GM19452 (cell line): Measurements from ENCODE around the gene PTGS1.

ENCODE experiments used
- ATAC-seq: cut with Tn5 transposase; IDR thresholded peaks from one replicate; pipeline ENCODE4 v1.9.1; 2021; ENCODE audit not compliant: unreplicated experiment

Gene PTGS1

DNA sequence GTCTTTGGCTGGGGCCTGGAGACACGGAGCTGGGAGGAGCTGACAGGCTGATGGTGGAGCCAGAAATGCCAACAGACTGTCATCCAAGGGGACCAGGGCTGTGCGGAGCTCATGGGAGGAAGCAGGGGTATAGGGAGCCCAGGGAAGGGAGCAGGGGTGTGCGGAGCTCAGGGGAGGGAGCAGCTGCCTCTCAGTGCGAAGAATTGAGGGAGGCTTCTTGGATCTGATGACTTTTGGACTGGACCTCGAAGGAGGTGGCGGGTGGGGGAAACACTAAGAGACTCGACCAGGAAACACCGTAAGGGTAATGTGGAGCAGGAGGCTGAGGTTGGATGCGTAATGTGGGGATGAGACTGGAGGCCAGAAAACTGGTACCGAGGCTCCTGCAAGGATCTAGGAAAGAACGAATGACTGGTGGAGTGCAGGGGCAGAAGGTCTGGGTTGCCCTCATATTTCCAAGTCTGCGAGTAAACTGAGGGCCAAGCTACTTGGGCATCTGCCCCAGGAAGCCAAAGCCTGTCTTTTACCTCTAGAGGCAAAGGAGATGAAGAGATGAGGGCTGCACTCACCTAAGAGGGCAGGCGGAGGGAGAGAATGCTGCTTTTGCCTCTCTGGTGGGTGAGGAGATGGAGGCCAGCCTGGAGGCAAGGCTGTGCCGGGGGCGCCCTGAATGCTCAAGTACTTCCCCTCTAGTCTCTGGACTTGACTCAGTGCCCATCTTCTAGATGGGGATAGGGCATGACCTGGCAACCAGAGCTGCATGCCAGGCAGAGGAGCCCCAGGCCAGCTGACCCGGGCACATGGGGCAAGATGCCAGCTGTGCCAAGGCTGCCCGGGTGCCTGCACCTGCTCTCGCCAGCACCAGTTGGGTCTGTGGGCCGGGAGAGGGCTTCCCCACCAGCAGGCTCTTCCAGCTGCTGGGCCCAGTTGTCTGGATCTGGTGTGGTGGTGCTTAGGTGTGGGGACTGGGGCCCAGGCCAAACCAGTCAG, 2.3 kb downstream of the PTGS1 start:
- ATAC-seq: no peak

DNA sequence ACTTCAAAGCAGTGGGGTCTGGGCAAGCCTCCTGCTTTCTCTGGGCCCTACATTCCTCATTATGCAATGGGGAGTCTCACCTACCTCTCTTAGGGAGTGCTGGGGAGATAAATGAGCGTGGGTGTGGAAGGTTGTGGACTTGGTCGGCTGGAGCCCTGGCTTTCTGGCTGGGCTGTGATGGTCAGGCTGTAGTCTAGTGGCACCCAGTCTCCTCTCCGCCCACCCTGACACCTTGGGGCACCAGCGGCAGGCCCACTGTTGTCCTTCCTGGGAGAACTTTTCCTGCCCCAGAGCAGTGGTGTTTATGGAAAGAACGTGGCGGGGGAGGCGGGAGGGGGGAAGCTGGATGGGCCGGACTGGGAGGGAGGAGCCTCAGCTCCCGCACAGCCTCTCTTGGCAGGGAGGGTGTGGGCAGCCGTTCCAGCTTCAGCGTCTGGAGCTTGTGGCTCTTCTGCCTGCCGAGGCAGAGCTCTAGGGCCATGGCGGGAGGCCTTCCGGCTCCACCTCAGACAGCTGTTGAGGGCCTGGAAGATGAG, 4.1 kb downstream of the PTGS1 start:
- ATAC-seq: no peak

GRCh38 chr9:122376796-122377195, 6.0 kb downstream of the PTGS1 start:
- ATAC-seq: no peak

DNA sequence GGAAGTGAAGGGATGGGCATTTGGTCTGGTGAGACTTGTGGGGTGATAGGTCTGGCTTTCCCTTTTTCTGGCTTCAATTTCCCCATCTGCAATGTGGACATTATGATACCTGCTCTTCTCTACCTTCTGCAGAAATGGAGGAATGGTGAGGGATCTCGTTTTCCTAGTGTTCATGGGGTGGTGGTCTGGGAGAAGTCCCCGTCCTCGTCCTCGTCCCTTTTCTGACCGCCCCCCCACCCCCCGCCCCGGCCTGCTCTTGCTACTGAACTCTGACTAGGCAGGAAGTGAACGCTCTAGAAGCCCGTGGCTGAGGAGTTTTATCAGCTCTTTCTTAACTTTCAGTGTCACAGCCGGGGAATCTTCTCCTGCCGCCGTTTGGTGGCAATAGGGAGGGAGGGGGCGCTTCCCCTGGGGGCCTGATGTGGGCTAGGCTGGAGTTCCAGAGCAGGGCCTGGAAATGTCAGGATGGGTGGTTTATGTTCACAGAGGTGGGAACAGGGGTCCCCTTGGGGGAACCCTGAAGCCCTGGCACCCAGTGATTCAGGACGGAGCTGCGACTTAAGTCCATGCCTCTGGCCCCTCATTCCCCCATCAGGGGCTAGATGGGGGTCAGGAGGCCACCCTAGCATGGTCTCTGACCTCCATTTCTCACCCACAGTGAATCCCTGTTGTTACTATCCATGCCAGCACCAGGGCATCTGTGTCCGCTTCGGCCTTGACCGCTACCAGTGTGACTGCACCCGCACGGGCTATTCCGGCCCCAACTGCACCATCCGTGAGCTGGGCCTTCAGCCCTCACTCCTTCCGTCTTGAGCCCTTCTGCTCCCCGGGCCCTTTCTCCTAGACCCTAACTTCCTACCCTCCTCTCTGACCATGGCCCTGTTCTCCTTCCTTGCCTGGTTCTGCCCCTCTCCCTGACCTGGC, 6.7 kb downstream of the PTGS1 start:
- no peak for ATAC-seq

DNA sequence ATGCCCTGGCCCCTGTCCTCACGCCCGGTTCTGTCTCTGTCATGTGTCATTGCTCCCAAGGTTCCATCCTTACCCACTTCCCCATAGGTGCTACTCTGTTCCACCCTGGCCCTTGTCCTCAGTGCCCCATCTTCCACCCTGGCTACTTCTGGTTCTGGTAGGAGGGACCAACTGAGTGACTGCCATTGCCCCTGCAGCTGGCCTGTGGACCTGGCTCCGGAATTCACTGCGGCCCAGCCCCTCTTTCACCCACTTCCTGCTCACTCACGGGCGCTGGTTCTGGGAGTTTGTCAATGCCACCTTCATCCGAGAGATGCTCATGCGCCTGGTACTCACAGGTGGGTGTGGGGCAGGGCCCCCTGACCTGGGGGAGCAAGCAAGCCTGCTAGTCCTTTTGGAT, 7.4 kb downstream of the PTGS1 start:
- ATAC-seq: no peak

DNA sequence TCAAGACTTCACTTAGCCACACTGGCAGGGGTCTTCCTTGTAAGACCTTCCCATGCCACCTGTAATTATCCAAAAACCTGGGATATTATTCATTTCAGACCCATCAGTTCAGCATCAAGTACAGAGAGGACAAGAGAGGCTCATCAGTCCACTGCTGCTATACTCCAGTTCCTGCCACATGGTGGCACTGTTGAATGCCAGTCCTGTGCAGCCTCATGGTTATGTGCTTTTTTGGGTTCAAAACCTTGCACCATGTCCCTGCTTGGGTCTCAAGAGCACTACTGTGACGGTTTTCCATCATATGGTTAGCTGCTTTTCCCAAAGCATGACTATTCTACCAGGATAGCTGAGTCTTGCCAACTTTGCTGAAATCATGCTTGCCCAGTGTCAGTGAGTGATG, 8.5 kb downstream of the PTGS1 start:
- no peak for ATAC-seq

DNA sequence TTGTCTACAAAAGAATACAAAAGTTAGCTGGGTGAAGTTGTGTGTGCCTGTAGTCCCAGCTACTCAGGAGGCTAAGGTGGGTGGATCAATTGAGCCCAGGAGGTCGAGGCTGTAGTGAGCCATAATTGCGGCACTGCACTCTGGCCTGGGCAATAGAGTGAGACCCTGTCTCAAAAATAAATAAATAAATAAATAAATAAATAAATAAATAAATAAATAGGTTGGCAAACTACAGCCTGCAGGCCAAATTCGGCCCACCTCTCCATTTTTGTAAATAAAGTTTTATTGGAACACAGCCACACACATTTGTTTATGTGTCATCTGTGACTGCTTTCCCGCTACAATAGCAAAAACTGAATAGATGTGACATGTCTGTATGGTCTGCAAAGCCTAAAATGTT, 9.5 kb downstream of the PTGS1 start:
- ATAC-seq: no peak

DNA sequence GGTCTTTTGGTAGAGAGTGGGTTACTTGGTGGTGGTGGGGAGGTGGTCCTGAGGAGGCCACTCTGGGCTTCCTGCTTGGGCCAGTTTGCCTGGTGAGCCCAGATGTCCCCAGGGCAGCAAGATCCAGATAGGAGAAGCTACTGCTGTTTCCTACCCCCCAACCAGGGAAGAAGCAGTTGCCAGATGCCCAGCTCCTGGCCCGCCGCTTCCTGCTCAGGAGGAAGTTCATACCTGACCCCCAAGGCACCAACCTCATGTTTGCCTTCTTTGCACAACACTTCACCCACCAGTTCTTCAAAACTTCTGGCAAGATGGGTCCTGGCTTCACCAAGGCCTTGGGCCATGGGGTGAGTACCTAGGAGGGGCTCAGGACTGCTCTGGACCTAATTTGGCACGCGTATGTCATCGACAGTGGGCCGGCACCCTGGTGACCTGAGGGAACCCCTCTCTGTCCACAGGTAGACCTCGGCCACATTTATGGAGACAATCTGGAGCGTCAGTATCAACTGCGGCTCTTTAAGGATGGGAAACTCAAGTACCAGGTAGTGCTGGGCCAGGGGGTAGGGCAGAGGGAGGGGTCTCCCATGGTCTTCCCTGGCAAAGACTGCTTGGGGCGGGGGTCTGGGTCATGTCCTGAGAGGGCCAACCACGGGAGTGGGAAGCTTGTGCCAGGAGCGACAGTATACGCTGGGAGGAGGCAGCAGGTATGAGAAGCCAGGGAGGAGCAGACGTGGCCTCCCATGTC, 10.6 kb downstream of the PTGS1 start:
- ATAC-seq: no peak

DNA sequence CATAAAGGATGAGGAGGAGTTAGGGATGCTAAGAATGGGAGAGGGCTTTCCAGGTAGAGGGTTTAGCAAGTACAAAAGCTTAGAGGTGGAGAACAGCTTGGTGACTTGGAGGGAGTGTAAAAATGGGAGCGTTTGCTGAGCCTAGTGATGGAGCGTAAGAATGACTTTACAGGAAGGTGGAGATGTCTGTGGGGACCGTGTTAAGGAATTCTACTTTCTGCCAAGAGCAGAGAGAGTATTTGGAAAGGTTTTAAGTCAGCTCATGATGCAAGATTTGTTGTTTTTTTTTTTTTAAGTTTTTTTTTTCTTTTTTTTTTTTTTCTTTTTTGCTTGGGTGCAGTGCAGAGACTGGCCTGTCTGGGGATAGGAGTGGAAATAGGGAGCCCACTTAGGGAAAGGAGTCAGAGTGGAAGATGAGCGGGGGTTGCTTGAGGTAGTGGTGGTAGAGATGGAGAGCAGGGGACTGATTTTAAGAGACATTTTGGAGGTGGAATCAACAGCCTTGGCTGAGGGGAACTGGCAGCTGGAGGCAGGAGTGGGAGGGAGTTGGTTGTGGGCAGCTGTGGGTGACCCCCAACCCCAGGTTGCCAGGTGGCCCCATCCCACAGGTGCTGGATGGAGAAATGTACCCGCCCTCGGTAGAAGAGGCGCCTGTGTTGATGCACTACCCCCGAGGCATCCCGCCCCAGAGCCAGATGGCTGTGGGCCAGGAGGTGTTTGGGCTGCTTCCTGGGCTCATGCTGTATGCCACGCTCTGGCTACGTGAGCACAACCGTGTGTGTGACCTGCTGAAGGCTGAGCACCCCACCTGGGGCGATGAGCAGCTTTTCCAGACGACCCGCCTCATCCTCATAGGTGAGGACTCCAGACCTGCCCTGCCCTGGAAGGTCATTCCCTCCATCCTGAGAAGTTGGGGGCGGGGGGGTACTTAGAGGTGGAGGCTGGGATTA, 12.4 kb downstream of the PTGS1 start:
- ATAC-seq: no peak

GRCh38 chr9:122383992-122384461, 13.2 kb downstream of the PTGS1 start:
- no peak for ATAC-seq

- no peak for ATAC-seq
Measured at GRCh38 chr9:122386311-122386872, 15.6 kb downstream of the PTGS1 start.

DNA sequence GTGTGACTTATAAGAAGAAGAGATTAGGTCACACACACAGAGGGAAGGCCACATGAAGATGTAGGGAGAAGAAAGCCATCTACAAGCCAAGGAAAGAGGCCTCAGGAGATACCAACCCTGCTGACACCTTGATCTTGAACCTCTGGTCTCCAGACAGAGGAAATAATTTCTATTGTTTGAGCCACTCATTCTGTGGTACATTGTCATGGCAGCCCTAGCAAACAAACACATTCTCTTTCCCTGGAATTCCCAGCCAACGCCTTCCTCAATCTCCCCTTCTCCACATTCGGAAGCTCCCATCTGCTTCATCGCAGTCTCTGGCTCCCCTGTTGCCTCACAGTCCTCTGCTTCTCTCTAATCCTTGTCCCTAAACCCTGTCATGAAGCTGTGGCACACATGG, 16.7 kb downstream of the PTGS1 start:
- no peak for ATAC-seq

GRCh38 chr9:122389195-122389594, 18.4 kb downstream of the PTGS1 start:
- ATAC-seq: no peak

DNA sequence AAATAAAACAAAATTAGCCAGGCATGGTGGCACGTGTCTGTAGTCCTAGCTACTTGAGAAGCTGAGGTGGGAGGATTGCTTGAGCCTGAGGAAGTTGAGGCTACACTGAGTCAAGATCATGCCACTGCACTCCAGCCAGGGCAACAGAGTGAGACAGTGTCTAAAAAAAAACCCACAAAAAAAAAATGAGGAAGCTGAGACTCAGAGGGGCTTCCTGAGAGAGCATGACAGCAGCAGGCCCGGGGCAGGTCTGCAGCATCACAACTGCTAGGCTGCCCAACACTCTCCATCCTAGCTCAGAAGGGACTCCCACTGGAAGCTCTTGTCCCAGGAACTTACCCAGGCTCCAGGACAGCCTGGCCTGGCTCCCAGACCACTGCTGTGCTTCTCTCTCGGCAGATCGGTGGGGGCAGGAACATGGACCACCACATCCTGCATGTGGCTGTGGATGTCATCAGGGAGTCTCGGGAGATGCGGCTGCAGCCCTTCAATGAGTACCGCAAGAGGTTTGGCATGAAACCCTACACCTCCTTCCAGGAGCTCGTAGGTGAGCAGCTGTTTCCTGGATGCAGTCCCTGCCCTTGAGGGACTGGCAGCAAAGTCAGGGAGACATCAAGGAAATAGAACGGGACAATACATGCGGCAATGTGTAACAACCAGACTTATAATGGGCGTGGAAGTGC, 19.1 kb downstream of the PTGS1 start:
- peak; percentile 61 for ATAC-seq

DNA sequence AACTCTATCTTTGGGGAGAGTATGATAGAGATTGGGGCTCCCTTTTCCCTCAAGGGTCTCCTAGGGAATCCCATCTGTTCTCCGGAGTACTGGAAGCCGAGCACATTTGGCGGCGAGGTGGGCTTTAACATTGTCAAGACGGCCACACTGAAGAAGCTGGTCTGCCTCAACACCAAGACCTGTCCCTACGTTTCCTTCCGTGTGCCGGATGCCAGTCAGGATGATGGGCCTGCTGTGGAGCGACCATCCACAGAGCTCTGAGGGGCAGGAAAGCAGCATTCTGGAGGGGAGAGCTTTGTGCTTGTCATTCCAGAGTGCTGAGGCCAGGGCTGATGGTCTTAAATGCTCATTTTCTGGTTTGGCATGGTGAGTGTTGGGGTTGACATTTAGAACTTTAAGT, 21.5 kb downstream of the PTGS1 start:
- ATAC-seq: no peak

DNA sequence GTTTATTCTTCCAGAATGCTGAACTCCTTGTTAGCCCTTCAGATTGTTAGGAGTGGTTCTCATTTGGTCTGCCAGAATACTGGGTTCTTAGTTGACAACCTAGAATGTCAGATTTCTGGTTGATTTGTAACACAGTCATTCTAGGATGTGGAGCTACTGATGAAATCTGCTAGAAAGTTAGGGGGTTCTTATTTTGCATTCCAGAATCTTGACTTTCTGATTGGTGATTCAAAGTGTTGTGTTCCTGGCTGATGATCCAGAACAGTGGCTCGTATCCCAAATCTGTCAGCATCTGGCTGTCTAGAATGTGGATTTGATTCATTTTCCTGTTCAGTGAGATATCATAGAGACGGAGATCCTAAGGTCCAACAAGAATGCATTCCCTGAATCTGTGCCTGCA, 21.9 kb downstream of the PTGS1 start:
- ATAC-seq: no peak

DNA sequence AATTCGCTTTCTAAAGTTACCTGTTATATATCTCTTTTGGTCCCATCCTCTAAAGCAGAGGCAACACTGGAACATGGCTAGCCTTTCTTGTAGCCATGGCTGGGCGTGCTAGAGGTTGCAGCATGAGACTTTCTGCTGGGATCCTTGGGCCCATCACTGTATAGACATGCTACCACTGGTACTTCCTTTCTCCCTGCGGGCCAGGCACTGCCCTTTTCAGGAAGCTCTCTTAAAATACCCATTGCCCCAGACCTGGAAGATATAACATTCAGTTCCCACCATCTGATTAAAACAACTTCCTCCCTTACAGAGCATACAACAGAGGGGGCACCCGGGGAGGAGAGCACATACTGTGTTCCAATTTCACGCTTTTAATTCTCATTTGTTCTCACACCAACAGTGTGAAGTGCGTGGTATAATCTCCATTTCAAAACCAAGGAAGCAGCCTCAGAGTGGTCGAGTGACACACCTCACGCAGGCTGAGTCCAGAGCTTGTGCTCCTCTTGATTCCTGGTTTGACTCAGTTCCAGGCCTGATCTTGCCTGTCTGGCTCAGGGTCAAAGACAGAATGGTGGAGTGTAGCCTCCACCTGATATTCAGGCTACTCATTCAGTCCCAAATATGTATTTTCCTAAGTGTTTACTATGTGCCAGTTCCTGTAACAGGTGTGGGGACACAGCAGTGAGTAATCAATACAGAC, 22.6 kb downstream of the PTGS1 start:
- ATAC-seq: no peak
